Measurements from ENCODE around the gene RNU6-8.
A peak's percentile ranks its signal among the peaks of the same experiment; 100 is the strongest.

Gene RNU6-8

DNA sequence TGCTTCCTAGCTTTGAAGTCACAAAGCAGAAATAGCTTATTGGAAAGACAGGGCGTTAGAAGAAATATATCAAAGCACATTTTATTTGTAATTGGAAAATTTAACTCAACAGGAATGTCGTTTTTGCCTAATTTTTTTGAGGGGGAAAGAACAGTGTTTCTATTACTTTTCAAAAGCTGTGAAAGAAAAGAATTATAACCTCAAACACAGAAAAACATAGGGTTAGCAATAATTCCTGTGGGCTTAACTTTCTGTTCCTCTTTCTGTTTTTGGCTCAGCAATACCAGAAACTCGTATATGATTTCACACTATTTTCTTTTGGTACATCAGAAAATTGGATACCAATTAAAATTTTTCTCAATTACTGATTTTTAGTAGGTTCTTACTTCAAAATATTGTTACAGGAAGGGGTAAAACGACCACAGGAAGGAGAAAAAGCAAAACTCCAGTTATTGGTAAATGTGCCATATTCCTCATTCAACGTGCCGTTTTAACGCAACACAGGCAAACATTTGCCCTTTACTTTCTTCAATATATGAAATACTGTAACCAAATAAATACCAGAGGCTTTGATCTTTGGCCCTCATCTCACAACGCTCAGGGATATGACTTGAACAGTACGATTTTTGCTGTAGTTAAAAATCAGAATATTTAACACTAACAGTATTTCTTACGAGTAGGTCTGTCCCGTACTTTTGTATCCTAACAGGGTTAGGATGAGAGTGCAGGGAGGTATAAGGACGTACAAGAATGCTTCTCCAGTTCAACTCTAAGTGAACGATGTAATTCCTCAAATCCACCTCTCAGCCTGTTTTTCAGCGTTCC is 2.5 kb downstream of the RNU6-8 start:
- H3K9me3 ChIP-seq (ENCODE audit: insufficient read depth, low read depth, low read length), result no peaks in the 10 kb centered on the region
- no peaks in the 10 kb centered on the region for H3F3A ChIP-seq (ENCODE audit: low read depth)
- H3K4me1 ChIP-seq (ENCODE audit: insufficient read depth, low read length, poor library complexity, severe bottlenecking), result peaks cover 13% of the 10 kb centered on the region
- H3K9me2 ChIP-seq (replicated peaks; ENCODE audit: low read depth, low read length), result no peaks in the 10 kb centered on the region
- H2AFZ ChIP-seq (ENCODE audit: low read length), result peak overlapping the region; percentile 90
- no peaks in the 10 kb centered on the region for H3K79me2 ChIP-seq (ENCODE audit: insufficient read depth, low read length)
- no peaks in the 10 kb centered on the region for H3K27me3 ChIP-seq (ENCODE audit: insufficient read depth, low read length, poor library complexity, severe bottlenecking)
- H4K20me1 ChIP-seq (ENCODE audit: insufficient read depth, low read length, poor library complexity, severe bottlenecking), result no peaks in the 10 kb centered on the region
- no peaks in the 10 kb centered on the region for H3K36me3 ChIP-seq (ENCODE audit: insufficient read depth, low read length)
- peak overlapping the region; percentile 77 for H3K9ac ChIP-seq (ENCODE audit: low read depth, low read length, poor library complexity, severe bottlenecking)
- TF ChIP-seq EZH2phosphoT487 (IDR thresholded peaks at IDR 0.05; ENCODE audit: borderline replicate concordance), result no peak
- TF ChIP-seq, protein P1, sequence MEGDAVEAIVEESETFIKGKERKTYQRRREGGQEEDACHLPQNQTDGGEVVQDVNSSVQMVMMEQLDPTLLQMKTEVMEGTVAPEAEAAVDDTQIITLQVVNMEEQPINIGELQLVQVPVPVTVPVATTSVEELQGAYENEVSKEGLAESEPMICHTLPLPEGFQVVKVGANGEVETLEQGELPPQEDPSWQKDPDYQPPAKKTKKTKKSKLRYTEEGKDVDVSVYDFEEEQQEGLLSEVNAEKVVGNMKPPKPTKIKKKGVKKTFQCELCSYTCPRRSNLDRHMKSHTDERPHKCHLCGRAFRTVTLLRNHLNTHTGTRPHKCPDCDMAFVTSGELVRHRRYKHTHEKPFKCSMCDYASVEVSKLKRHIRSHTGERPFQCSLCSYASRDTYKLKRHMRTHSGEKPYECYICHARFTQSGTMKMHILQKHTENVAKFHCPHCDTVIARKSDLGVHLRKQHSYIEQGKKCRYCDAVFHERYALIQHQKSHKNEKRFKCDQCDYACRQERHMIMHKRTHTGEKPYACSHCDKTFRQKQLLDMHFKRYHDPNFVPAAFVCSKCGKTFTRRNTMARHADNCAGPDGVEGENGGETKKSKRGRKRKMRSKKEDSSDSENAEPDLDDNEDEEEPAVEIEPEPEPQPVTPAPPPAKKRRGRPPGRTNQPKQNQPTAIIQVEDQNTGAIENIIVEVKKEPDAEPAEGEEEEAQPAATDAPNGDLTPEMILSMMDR (conservative IDR thresholded peaks at IDR 0.05; ENCODE audit: low read length), result no peak
- H3K4me3 ChIP-seq (ENCODE audit: low read length, poor library complexity, severe bottlenecking), result peak overlapping the region; percentile 95
- peak overlapping the region; percentile 93 for H3K4me2 ChIP-seq (ENCODE audit: low read depth, low read length, poor library complexity, severe bottlenecking)

- H3K36me3 ChIP-seq (ENCODE audit: insufficient read depth, low read length), result no peaks in the 10 kb centered on the region
- no peaks in the 10 kb centered on the region for H3K9me3 ChIP-seq (ENCODE audit: insufficient read depth, low read depth, low read length)
- H3K4me2 ChIP-seq (ENCODE audit: low read depth, low read length, poor library complexity, severe bottlenecking), result no peak overlapping the region
- peaks cover 7% of the 10 kb centered on the region for H3K4me1 ChIP-seq (ENCODE audit: insufficient read depth, low read length, poor library complexity, severe bottlenecking)
- H3K27me3 ChIP-seq (ENCODE audit: insufficient read depth, low read length, poor library complexity, severe bottlenecking), result no peaks in the 10 kb centered on the region
- H3K9ac ChIP-seq (ENCODE audit: low read depth, low read length, poor library complexity, severe bottlenecking), result no peak overlapping the region
- H2AFZ ChIP-seq (ENCODE audit: low read length), result no peak overlapping the region
- no peaks in the 10 kb centered on the region for H3K79me2 ChIP-seq (ENCODE audit: insufficient read depth, low read length)
- TF ChIP-seq, protein P1 (conservative IDR thresholded peaks at IDR 0.05; ENCODE audit: low read length), result no peak
- TF ChIP-seq EZH2phosphoT487 (IDR thresholded peaks at IDR 0.05; ENCODE audit: borderline replicate concordance), result no peak
- H3F3A ChIP-seq (ENCODE audit: low read depth), result no peaks in the 10 kb centered on the region
- no peaks in the 10 kb centered on the region for H4K20me1 ChIP-seq (ENCODE audit: insufficient read depth, low read length, poor library complexity, severe bottlenecking)
- no peaks in the 10 kb centered on the region for H3K9me2 ChIP-seq (replicated peaks; ENCODE audit: low read depth, low read length)
- H3K4me3 ChIP-seq (ENCODE audit: low read length, poor library complexity, severe bottlenecking), result no peak overlapping the region
These were observed 5.2 kb downstream of the RNU6-8 start for GRCh38 chr14:32197919-32198318.

DNA sequence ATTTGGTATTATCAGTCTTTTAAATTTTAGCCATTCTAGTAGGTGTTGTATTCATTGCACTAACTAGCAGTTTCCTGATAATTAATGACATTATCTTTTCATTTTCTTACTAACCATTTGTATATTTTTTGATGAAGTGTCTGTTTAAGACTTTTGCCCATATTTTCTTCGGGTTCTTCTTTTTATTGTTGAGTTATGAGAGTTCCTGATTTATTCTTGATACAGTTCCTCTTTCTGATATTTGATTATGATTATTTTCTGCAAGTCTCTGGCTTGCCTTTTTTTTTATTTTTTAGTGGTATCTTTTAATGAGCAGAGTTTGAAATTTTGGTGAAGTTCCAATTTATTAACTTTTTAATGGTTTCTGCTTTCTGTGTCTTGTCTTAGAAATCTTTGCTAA is 7.4 kb downstream of the RNU6-8 start:
- H3K4me2 ChIP-seq (ENCODE audit: low read depth, low read length, poor library complexity, severe bottlenecking), result no peak overlapping the region
- H3K36me3 ChIP-seq (ENCODE audit: insufficient read depth, low read length), result no peaks in the 10 kb centered on the region
- peaks cover 5% of the 10 kb centered on the region for H3K4me1 ChIP-seq (ENCODE audit: insufficient read depth, low read length, poor library complexity, severe bottlenecking)
- H3K9me3 ChIP-seq (ENCODE audit: insufficient read depth, low read depth, low read length), result no peaks in the 10 kb centered on the region
- H2AFZ ChIP-seq (ENCODE audit: low read length), result no peak overlapping the region
- H3K79me2 ChIP-seq (ENCODE audit: insufficient read depth, low read length), result no peaks in the 10 kb centered on the region
- TF ChIP-seq, protein P1 (conservative IDR thresholded peaks at IDR 0.05; ENCODE audit: low read length), result no peak
- no peak for TF ChIP-seq EZH2phosphoT487 (IDR thresholded peaks at IDR 0.05; ENCODE audit: borderline replicate concordance)
- no peaks in the 10 kb centered on the region for H3K27me3 ChIP-seq (ENCODE audit: insufficient read depth, low read length, poor library complexity, severe bottlenecking)
- H3K4me3 ChIP-seq (ENCODE audit: low read length, poor library complexity, severe bottlenecking), result no peak overlapping the region
- no peak overlapping the region for H3K9ac ChIP-seq (ENCODE audit: low read depth, low read length, poor library complexity, severe bottlenecking)
- no peaks in the 10 kb centered on the region for H3F3A ChIP-seq (ENCODE audit: low read depth)
- no peaks in the 10 kb centered on the region for H3K9me2 ChIP-seq (replicated peaks; ENCODE audit: low read depth, low read length)
- no peaks in the 10 kb centered on the region for H4K20me1 ChIP-seq (ENCODE audit: insufficient read depth, low read length, poor library complexity, severe bottlenecking)
